ENCODE results near the gene ZNF865. TPM values are rescaled to one million over a fixed set of nuclear protein-coding genes. Genes with fewer than 3 reads are reported as not detected.

Gene ZNF865
- total and polyA plus RNA-seq, 2 of the 8 experiments (the other 6 are each of a cell fraction or from before 2014, with no cell fraction given): 3.5 to 13.6 TPM

DNA sequence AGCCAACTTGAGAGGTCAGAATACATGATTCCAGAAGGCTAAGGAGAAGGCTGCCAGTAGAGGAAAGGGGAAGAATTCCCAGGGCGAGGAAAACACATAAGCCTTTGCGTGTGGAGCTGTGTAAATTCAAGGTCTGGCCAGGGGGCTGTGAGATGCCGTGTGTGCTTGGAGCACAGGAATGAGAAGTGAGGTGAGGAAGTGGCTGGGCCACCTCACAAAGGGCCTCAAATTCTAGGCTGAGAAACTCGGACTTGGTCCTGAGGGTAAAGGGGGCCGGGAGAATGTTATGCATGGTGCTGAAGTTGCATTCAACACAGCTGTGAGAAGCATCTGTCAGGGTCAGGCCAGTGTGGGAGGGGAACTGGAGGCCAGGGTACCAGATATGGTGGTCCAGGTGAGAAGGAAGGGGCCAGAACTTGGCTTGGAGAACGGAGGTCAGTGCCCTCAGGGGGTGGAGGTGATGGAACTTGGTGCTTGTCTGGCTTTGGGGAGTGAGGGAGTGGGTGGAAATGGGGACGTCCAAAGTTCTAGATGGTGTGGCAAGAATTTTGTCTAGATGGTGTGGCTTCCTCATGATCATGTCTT, 30.5 kb downstream of the ZNF865 start:
- Histone ChIP-seq H3K79me2 (ENCODE audit: control insufficient read depth in 1 of 2, insufficient read depth in 2 of 2, low read length in 2 of 2) (peaks cover 4 to 25% of the 10 kb centered on the region in 2 experiments; a peak in 3 of 4 replicates), H3K36me3 (ENCODE audit: control insufficient read depth in 2 of 4, insufficient read depth in 4 of 4, low read length in 3 of 4) (no peaks in the 10 kb centered on the region), H3K18ac (ENCODE audit: extremely low read depth, low read length) (no peak overlapping the region), H3K4ac (replicated peaks; ENCODE audit: insufficient read length, low read depth, low read length) (no peak overlapping the region), H3K27ac (ENCODE audit: low read depth, low read length) (no peak overlapping the region), H3K56ac (replicated peaks; ENCODE audit: insufficient read length, low read depth, low read length) (no peak overlapping the region), H3K14ac (ENCODE audit: insufficient read length) (no peak overlapping the region), H3K27me3 (replicated peaks in 1 of 4; ENCODE audit: control insufficient read depth in 3 of 4, extremely low read depth in 1 of 4, insufficient read depth in 3 of 4, low read length in 3 of 4) (no peaks in the 10 kb centered on the region), H4K5ac (ENCODE audit: insufficient read length, low read depth, low read length) (no peak overlapping the region), H3K9ac (replicated peaks in 1 of 4; ENCODE audit: extremely low read depth in 1 of 4, low read depth in 3 of 4, low read length in 3 of 4) (peak overlapping the region in 3 of 4 experiments; percentile 12 to 88 (median 84); a peak in 5 of 7 replicates), H3K23ac (ENCODE audit: insufficient read length) (no peak overlapping the region), H2AK5ac (ENCODE audit: low read depth, low read length) (no peak overlapping the region), H2AFZ (ENCODE audit: low read length) (no peak overlapping the region), H2BK5ac (ENCODE audit: low read depth, low read length) (no peak overlapping the region), H3K9me3 (ENCODE audit: insufficient read depth in 2 of 2, low read depth in 1 of 2, low read length in 1 of 2) (no peaks in the 10 kb centered on the region; a peak in 1 of 4 replicates), H2BK12ac (ENCODE audit: low read depth, low read length) (no peak overlapping the region), H4K8ac (ENCODE audit: extremely low read depth, insufficient read depth, low read length) (peak overlapping the region; percentile 85), H4K91ac (replicated peaks; ENCODE audit: insufficient read length, low read length) (no peak overlapping the region), H3K4me1 (replicated peaks in 1 of 4; ENCODE audit: control insufficient read depth in 3 of 4, insufficient read depth in 4 of 4, low read length in 3 of 4) (peaks cover 6 to 9% (median 7%) of the 10 kb centered on the region in 4 experiments), H2BK120ac (replicated peaks; ENCODE audit: low read depth, low read length) (no peak overlapping the region), H3K23me2 (ENCODE audit: low read depth, low read length) (peaks cover 14% of the 10 kb centered on the region), H3K4me3 (ENCODE audit: extremely low read depth in 1 of 4, insufficient read depth in 2 of 4, low read depth in 3 of 4, low read length in 4 of 4) (peak overlapping the region; percentile 68 to 99 (median 92); a peak in 7 of 8 replicates), H4K20me1 (replicated peaks in 1 of 2; ENCODE audit: control insufficient read depth in 1 of 2, insufficient read depth in 2 of 2, low read length in 2 of 2) (peaks cover 3 to 10% of the 10 kb centered on the region in 2 experiments), H3K79me1 (ENCODE audit: low read depth, low read length) (peaks cover 13% of the 10 kb centered on the region), H3K4me2 (ENCODE audit: insufficient read depth in 1 of 2, low read depth in 2 of 2, low read length in 2 of 2) (peak overlapping the region; percentile 78 to 91), H2BK20ac (ENCODE audit: low read length) (no peak overlapping the region), H2BK15ac (ENCODE audit: low read length) (peak overlapping the region; percentile 46; the same call in 1 of the 2 replicates)
- no peak for DNase-seq (ENCODE audit: low read depth in 1 of 2, low spot score in 2 of 2)
- TF ChIP-seq SP2 (IDR thresholded peaks at IDR 0.05; ENCODE audit: low read length) (no peak), YY1 (IDR thresholded peaks at IDR 0.05; ENCODE audit: low read depth, low read length) (no peak), SUZ12 (IDR thresholded peaks at IDR 0.05; ENCODE audit: low read length) (no peak), MAFK (IDR thresholded peaks at IDR 0.05; ENCODE audit: low read depth, low read length) (no peak), CHD1 (IDR thresholded peaks at IDR 0.05; ENCODE audit: low read depth, low read length) (no peak), CBX8 (IDR thresholded peaks at IDR 0.05; ENCODE audit: borderline replicate concordance, low read depth, low read length) (no peak)
- no peak for FAIRE-seq
- WGBS, 2 experiments (ENCODE audit: extremely low coverage in 1 of 2, insufficient coverage in 1 of 2, insufficient read length in 1 of 2, insufficient replicate concordance in 2 of 2, low coverage in 1 of 2, low lambda C conversion rate in 2 of 2, missing lambda C conversion rate in 1 of 2): 73% methylated on average over 7 of the region's 7 CpGs; no CpG with 5 or more reads in 1 of the 2 experiments
- POLR2A ChIA-PET (ENCODE audit: partially characterized antibody): interaction anchor here (0.8 to 8.8 kb wide), 8 partner anchors 10 to 149 kb away, joined by 3 to 96 read pairs (median 4); partner anchors contain the start of genes CCDC106, ZNF581, ZNF784 and ZNF865
- CTCF ChIA-PET (ENCODE audit: partially characterized antibody): interaction anchor here (1.4 to 3.8 kb wide), 4 partner anchors 11 to 30 kb away, joined by 7 to 30 read pairs (median 10); partner anchors contain the start of genes CCDC106 and ZNF865

Measured in H1 (cell line).